ENCODE measurements around the gene NDST3.

NDST3 gene

GRCh38 chr4:118081434-118081833, 47.1 kb downstream of the NDST3 start:
- Histone ChIP-seq H3K9me2 (replicated peaks; ENCODE audit: insufficient read depth, low read length) (no peaks in the 10 kb centered on the region), H2AFZ (ENCODE audit: low read length) (no peak overlapping the region), H3K27me3 (replicated peaks; ENCODE audit: insufficient read depth, low read length) (no peaks in the 10 kb centered on the region), H3K79me2 (ENCODE audit: low read length) (no peaks in the 10 kb centered on the region), H3K27ac (ENCODE audit: low read length) (no peak overlapping the region), H3K4me1 (ENCODE audit: low read length) (no peaks in the 10 kb centered on the region), H3K36me3 (replicated peaks; ENCODE audit: insufficient read depth, low read length) (no peaks in the 10 kb centered on the region), H3K9ac (ENCODE audit: low read length) (no peak overlapping the region), H3K9me3 (replicated peaks; ENCODE audit: insufficient read depth, low read length) (no peaks in the 10 kb centered on the region), H3F3A (ENCODE audit: insufficient read depth, low read length) (no peaks in the 10 kb centered on the region), H3K4me3 (ENCODE audit: low read length) (no peak overlapping the region), H3K4me2 (ENCODE audit: low read depth, low read length) (no peak overlapping the region), H4K20me1 (ENCODE audit: insufficient read depth, low read length) (no peaks in the 10 kb centered on the region)
- no peak for TF ChIP-seq EZH2phosphoT487 (IDR thresholded peaks at IDR 0.05; ENCODE audit: low read length)
- no peak for TF ChIP-seq EZH2 (optimal IDR thresholded peaks at IDR 0.05; ENCODE audit: low read depth, low read length)
- DNase-seq, result no peak

GRCh38 chr4:118082182-118082581, 47.9 kb downstream of the NDST3 start:
- H3K4me2 ChIP-seq (ENCODE audit: low read depth, low read length), result no peak overlapping the region
- no peak for TF ChIP-seq EZH2 (optimal IDR thresholded peaks at IDR 0.05; ENCODE audit: low read depth, low read length)
- TF ChIP-seq, protein P1, sequence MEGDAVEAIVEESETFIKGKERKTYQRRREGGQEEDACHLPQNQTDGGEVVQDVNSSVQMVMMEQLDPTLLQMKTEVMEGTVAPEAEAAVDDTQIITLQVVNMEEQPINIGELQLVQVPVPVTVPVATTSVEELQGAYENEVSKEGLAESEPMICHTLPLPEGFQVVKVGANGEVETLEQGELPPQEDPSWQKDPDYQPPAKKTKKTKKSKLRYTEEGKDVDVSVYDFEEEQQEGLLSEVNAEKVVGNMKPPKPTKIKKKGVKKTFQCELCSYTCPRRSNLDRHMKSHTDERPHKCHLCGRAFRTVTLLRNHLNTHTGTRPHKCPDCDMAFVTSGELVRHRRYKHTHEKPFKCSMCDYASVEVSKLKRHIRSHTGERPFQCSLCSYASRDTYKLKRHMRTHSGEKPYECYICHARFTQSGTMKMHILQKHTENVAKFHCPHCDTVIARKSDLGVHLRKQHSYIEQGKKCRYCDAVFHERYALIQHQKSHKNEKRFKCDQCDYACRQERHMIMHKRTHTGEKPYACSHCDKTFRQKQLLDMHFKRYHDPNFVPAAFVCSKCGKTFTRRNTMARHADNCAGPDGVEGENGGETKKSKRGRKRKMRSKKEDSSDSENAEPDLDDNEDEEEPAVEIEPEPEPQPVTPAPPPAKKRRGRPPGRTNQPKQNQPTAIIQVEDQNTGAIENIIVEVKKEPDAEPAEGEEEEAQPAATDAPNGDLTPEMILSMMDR (IDR thresholded peaks at IDR 0.05; ENCODE audit: low read length), result no peak
- no peak for TF ChIP-seq EZH2phosphoT487 (IDR thresholded peaks at IDR 0.05; ENCODE audit: low read length)
- no peaks in the 10 kb centered on the region for H3K9me2 ChIP-seq (replicated peaks; ENCODE audit: insufficient read depth, low read length)
- H3K9ac ChIP-seq (ENCODE audit: low read length), result no peak overlapping the region
- H4K20me1 ChIP-seq (ENCODE audit: insufficient read depth, low read length), result no peaks in the 10 kb centered on the region
- no peaks in the 10 kb centered on the region for H3K79me2 ChIP-seq (ENCODE audit: low read length)
- H3K9me3 ChIP-seq (replicated peaks; ENCODE audit: insufficient read depth, low read length), result no peaks in the 10 kb centered on the region
- no peak overlapping the region for H2AFZ ChIP-seq (ENCODE audit: low read length)
- H3K27ac ChIP-seq (ENCODE audit: low read length), result no peak overlapping the region
- no peaks in the 10 kb centered on the region for H3K27me3 ChIP-seq (replicated peaks; ENCODE audit: insufficient read depth, low read length)
- H3K4me3 ChIP-seq (ENCODE audit: low read length), result no peak overlapping the region
- no peaks in the 10 kb centered on the region for H3K36me3 ChIP-seq (replicated peaks; ENCODE audit: insufficient read depth, low read length)
- no peaks in the 10 kb centered on the region for H3K4me1 ChIP-seq (ENCODE audit: low read length)
- H3F3A ChIP-seq (ENCODE audit: insufficient read depth, low read length), result no peaks in the 10 kb centered on the region
- no peak for DNase-seq

GRCh38 chr4:118085700-118086099, 51.4 kb downstream of the NDST3 start:
- Histone ChIP-seq H3K4me1 (ENCODE audit: low read length) (no peaks in the 10 kb centered on the region), H3K9me2 (replicated peaks; ENCODE audit: insufficient read depth, low read length) (no peaks in the 10 kb centered on the region), H3K4me2 (ENCODE audit: low read depth, low read length) (no peak overlapping the region), H3K27ac (ENCODE audit: low read length) (no peak overlapping the region), H3F3A (ENCODE audit: insufficient read depth, low read length) (no peaks in the 10 kb centered on the region), H3K79me2 (ENCODE audit: low read length) (no peaks in the 10 kb centered on the region), H3K36me3 (replicated peaks; ENCODE audit: insufficient read depth, low read length) (no peaks in the 10 kb centered on the region), H3K9ac (ENCODE audit: low read length) (no peak overlapping the region), H3K9me3 (replicated peaks; ENCODE audit: insufficient read depth, low read length) (no peaks in the 10 kb centered on the region), H4K20me1 (ENCODE audit: insufficient read depth, low read length) (no peaks in the 10 kb centered on the region), H2AFZ (ENCODE audit: low read length) (no peak overlapping the region), H3K27me3 (replicated peaks; ENCODE audit: insufficient read depth, low read length) (no peaks in the 10 kb centered on the region), H3K4me3 (ENCODE audit: low read length) (no peak overlapping the region)
- DNase-seq, result no peak
- TF ChIP-seq EZH2 (optimal IDR thresholded peaks at IDR 0.05; ENCODE audit: low read depth, low read length) (no peak), EZH2phosphoT487 (IDR thresholded peaks at IDR 0.05; ENCODE audit: low read length) (no peak)
- TF ChIP-seq, protein P1 (IDR thresholded peaks at IDR 0.05; ENCODE audit: low read length), result no peak

DNA sequence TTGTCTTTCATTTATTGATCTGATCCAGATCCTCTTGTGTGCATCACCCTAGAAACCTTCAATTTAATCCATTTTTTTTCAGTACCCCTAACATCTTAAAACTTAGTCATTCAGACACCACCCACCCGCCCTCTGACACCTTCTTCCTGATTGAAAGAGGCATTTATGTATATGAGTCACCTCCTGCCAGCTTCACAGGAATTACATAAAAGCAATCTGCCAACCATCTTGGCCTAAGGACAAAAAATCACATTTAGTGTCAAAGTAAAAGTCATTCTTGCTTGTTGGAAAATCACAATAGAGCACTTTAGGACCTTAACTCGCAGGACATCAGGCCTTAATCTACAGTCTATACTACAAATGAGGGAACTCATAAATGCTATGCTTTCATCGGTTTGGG, 52.1 kb downstream of the NDST3 start:
- Histone ChIP-seq H3K27ac (ENCODE audit: low read length) (no peak overlapping the region), H3K9me3 (replicated peaks; ENCODE audit: insufficient read depth, low read length) (no peaks in the 10 kb centered on the region), H3K27me3 (replicated peaks; ENCODE audit: insufficient read depth, low read length) (no peaks in the 10 kb centered on the region), H3K36me3 (replicated peaks; ENCODE audit: insufficient read depth, low read length) (no peaks in the 10 kb centered on the region), H2AFZ (ENCODE audit: low read length) (no peak overlapping the region), H3K4me3 (ENCODE audit: low read length) (no peak overlapping the region), H3K9ac (ENCODE audit: low read length) (no peak overlapping the region), H4K20me1 (ENCODE audit: insufficient read depth, low read length) (no peaks in the 10 kb centered on the region), H3K9me2 (replicated peaks; ENCODE audit: insufficient read depth, low read length) (no peaks in the 10 kb centered on the region), H3K4me2 (ENCODE audit: low read depth, low read length) (no peak overlapping the region), H3K79me2 (ENCODE audit: low read length) (no peaks in the 10 kb centered on the region), H3F3A (ENCODE audit: insufficient read depth, low read length) (no peaks in the 10 kb centered on the region), H3K4me1 (ENCODE audit: low read length) (no peaks in the 10 kb centered on the region)
- DNase-seq, result no peak
- no peak for TF ChIP-seq EZH2phosphoT487 (IDR thresholded peaks at IDR 0.05; ENCODE audit: low read length)
- TF ChIP-seq, protein P1 (IDR thresholded peaks at IDR 0.05; ENCODE audit: low read length), result no peak
- no peak for TF ChIP-seq EZH2 (optimal IDR thresholded peaks at IDR 0.05; ENCODE audit: low read depth, low read length)
